ENCODE measurements around the gene ASB15.
A peak's percentile ranks its signal among the peaks of the same experiment; 100 is the strongest.

The ASB15 gene

GRCh38 chr7:123674399-123675180, 73.0 kb downstream of the ASB15 start:
- Mint-ChIP-seq H3K4me1 (peaks cover 20% of the 10 kb centered on the region), H3K27me3 (ENCODE audit: low read depth, poor library complexity) (no peaks in the 10 kb centered on the region)

GRCh38 chr7:123675181-123675473, 73.5 kb downstream of the ASB15 start:
- no peak for TF ChIP-seq CTCF (IDR thresholded peaks at IDR 0.05)
- no peak overlapping the region for H3K4me3 Mint-ChIP-seq
- H3K4me1 Mint-ChIP-seq: peaks cover 20% of the 10 kb centered on the region
- no peak overlapping the region for H3K27ac Mint-ChIP-seq
- H3K9me3 Mint-ChIP-seq: no peaks in the 10 kb centered on the region
- H3K27me3 Mint-ChIP-seq (ENCODE audit: low read depth, poor library complexity): no peaks in the 10 kb centered on the region
- peaks cover 14% of the 10 kb centered on the region for H3K36me3 Mint-ChIP-seq (ENCODE audit: low read depth)
- no peak for DNase-seq

More at GRCh38 chr7:123674399-123675180, 73.0 kb downstream of the ASB15 start:
- Mint-ChIP-seq H3K4me3 (no peak overlapping the region), H3K27ac (peak overlapping the region; percentile 33), H3K36me3 (ENCODE audit: low read depth) (peaks cover 8% of the 10 kb centered on the region), H3K9me3 (no peaks in the 10 kb centered on the region)
- no peak for DNase-seq
- TF ChIP-seq CTCF (IDR thresholded peaks at IDR 0.05): no peak

GRCh38 chr7:123677061-123677715, 75.6 kb downstream of the ASB15 start:
- no peaks in the 10 kb centered on the region for H3K9me3 Mint-ChIP-seq
- H3K4me3 Mint-ChIP-seq: no peak overlapping the region
- peaks cover 21% of the 10 kb centered on the region for H3K36me3 Mint-ChIP-seq (ENCODE audit: low read depth)
- no peak overlapping the region for H3K27ac Mint-ChIP-seq
- no peak for TF ChIP-seq CTCF (IDR thresholded peaks at IDR 0.05)
- DNase-seq: no peak
- no peaks in the 10 kb centered on the region for H3K27me3 Mint-ChIP-seq (ENCODE audit: low read depth, poor library complexity)
- peaks cover 20% of the 10 kb centered on the region for H3K4me1 Mint-ChIP-seq

GRCh38 chr7:123679614-123680013, 78.0 kb downstream of the ASB15 start:
- Mint-ChIP-seq H3K36me3 (ENCODE audit: low read depth) (peaks cover 30% of the 10 kb centered on the region), H3K4me1 (peaks cover 4% of the 10 kb centered on the region), H3K27ac (no peak overlapping the region), H3K9me3 (no peaks in the 10 kb centered on the region), H3K27me3 (ENCODE audit: low read depth, poor library complexity) (no peaks in the 10 kb centered on the region), H3K4me3 (no peak overlapping the region)
- no peak for DNase-seq
- no peak for TF ChIP-seq CTCF (IDR thresholded peaks at IDR 0.05)

- DNase-seq: no peak
- Mint-ChIP-seq H3K4me1 (no peaks in the 10 kb centered on the region), H3K4me3 (no peak overlapping the region), H3K27ac (no peak overlapping the region), H3K27me3 (ENCODE audit: low read depth, poor library complexity) (no peaks in the 10 kb centered on the region), H3K36me3 (ENCODE audit: low read depth) (peaks cover 38% of the 10 kb centered on the region), H3K9me3 (no peaks in the 10 kb centered on the region)
- TF ChIP-seq CTCF (IDR thresholded peaks at IDR 0.05): no peak
These were observed 79.0 kb downstream of the ASB15 start for GRCh38 chr7:123680580-123680979.

- Mint-ChIP-seq H3K27me3 (ENCODE audit: low read depth, poor library complexity) (no peaks in the 10 kb centered on the region), H3K4me1 (no peaks in the 10 kb centered on the region), H3K4me3 (no peak overlapping the region), H3K27ac (no peak overlapping the region), H3K9me3 (no peaks in the 10 kb centered on the region), H3K36me3 (ENCODE audit: low read depth) (peaks cover 38% of the 10 kb centered on the region)
- no peak for DNase-seq
- TF ChIP-seq CTCF (IDR thresholded peaks at IDR 0.05): no peak
These were observed 79.9 kb downstream of the ASB15 start for GRCh38 chr7:123681561-123681960.
